Activated naive CD8-positive, alpha-beta T cell treated with anti-CD3 and anti-CD28 coated beads, Interleukin-2, amount 50 U/mL, for 16 hours (primary cell): ENCODE results near the gene MRPL9.
A peak's percentile ranks its signal among the peaks of the same experiment; 100 is the strongest.

ENCODE experiments used
- DNase-seq: peaks from one replicate; pipeline ENCODE4 v3.0.0-alpha.2; 2020; ENCODE audit warnings: low read depth, low spot score

The MRPL9 gene

DNA sequence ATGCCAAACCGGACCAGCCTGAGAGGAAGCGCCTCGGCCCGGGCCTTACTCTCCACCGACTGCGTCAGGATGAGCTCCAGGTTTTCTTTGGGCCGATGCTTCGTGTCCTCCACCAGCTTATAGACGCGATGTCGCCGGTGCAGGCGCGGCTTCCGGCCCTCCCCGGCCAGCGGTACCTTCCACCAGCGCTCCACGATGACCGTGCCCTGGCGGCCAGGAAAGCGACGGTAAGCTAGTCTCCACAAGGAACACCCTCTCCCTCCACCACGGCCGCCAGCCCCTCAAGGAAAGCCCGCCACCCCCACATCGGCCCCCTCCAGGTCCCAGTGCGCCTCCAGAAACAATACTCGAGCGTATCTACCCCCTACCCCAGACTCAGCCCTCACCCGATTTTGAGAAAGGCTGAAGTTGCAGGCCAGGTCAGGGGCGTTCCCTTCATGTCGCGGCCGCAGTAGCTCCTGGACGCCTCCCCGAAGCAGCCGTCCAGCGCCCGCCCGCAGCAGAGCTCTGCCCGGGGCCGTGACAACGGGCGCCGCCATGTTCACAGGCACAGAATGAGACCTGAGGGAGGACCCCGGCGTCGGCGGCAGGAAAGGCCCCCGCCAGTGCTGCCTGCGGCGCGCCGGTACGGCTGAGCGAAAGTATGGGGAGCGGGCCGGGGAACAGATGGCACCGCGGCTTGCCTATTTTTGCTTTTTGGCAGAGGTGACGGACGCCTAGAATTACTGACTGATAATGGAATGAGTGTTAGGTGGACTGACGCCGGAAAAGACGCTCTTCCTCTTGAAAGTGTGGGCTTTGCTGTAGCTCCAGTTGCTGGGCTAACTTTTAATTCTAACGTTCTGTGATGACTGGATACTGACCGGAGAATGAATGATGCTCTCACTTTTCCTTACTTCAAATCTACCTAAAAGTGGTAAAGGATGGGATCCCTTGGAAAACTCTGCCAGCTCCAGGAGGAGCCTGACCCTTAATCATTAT is at the start of gene MRPL9:
MRPL9 (minus strand) TSS at position 556 of the 981 bp plus-strand sequence; CDS start at position 539, 17 bp downstream.
- DNase-seq = peak; percentile 64

DNA sequence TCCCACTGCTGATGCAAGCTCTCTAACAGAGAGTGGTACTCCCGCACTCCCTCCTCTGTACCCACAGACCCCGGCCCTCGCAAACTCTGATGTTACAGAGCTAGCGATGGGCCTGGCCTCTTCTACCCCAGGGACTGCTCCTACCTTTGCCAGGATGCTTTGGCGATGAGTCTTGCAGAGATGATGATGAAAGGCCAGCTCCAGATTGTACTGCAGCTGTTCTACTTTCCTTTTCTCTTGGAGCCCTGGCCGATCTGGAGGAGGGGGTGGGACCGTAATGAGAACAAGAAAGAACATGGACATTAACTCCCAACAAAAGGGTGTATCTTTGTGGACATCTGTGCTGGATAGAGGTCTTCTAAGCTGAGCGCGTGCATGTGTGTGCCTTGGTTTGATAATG is 47.9 kb upstream of the MRPL9 start:
- DNase-seq = no peak

DNA sequence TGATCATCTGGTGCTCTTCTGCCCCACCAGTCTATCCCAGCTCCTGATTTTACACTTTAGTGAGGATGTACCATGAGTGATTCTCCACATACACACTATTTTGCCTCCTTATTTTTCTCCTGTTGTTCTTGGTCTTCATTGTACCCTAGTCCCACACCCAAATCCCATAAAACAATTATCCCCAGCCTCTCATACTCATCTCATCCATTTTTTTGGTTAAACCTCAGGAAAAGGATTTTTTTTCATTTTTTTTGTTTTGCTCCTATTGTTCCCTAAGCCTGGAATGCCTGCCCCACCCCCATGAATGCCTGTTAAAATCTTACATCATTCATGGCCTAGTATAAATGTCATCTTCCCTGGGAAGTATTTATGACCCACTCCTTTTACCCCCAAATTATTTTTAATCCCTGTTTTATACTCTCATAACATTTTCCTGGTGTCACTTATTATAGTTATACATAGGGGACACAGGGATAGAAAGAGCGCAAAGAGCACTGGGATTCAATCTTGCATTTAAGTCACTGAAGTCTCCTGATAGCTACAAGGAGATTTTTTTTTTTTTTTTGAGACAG is 46.8 kb upstream of the MRPL9 start:
- DNase-seq = no peak

DNA sequence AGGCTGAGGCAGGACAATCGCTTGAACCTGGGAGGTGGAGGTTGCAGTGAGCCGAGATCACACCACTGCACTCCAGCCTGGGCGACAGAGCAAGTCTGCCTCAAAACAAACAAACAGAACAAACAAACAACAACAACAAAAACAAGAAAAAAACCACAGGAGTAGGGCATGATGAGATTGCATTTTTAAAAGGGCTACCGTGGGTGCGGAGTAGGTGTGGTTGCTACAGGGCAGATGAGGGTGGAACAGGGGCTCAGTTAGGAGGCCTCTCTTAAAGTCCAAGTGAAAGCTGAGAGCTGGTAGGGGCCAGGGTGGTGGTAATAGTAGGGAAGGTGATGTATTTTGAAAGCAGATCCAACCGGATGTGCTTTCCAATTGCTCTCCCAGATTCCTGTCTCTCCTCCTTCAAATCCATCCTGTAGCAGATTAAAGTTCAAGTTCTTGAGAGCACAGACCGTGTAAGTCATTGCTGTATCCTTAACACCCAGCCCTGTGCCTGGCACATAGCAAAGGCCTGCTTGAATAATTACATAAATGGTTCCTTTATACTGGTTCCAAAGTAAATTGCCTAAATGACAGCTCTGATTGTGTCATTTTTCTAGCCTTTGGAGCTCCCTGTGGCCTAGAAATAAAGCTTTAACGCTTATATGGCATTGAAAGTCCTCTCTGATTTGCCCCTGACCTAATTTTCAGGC is 46.1 kb upstream of the MRPL9 start:
- DNase-seq = no peak

DNA sequence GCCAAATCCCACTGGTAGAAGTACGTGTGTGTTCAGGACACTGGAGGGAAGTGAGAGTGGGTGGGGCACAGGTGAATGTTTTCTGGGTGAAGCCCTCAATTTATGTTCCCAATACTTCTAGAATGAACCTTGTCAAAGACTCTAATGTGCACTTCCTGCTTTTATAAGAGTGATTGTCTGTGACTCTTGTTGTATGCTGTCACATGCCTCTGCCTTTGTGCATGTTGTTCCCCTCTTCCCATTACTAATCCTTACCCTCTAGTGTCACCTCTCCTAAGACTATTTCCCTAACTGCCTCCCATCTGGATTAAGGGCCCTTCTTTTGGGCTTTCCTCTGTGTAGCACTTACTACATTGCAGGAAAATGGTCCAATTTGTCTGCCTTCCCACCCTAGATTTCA is 44.5 kb upstream of the MRPL9 start:
- DNase-seq = no peak

DNA sequence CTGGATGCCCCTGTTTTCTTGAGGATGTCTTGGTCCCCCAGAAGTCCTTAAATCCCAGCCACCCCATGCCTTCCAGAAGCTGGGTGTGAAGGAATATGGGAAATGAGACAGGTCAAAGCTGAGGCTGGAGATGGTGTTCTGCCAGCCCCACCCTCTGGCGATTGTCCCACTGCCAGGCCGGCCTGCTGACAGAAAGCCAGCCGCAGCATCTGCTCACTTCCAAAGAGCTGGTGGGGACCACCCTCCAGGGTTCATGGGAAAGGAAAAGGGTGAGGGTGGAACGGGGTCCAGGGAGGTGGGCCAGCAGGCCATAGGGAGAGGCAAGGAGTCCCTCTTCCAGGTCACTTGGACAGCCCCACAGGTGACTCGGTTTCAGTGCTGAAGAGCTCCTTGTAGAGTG is 43.8 kb upstream of the MRPL9 start:
- DNase-seq = no peak

DNA sequence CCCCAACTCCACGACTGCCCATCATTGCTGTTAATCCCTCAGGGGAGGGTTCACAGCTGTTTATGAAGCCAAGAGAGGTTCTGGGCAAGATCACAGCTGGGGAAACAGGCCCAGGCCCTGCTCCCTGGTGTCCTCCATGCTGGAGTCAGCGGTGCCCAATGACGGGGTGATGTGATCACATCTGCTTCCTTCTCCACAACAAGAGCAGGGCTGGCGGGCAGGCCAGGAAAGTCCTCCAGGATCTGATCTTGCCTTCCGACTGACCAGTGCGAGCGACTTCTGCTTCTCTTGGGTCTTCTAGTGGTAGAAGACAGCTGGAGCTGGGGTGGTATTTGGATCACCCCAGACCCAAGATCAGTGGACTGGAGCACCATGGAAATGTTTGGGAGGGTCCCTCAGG is 42.9 kb upstream of the MRPL9 start:
- DNase-seq = no peak

DNA sequence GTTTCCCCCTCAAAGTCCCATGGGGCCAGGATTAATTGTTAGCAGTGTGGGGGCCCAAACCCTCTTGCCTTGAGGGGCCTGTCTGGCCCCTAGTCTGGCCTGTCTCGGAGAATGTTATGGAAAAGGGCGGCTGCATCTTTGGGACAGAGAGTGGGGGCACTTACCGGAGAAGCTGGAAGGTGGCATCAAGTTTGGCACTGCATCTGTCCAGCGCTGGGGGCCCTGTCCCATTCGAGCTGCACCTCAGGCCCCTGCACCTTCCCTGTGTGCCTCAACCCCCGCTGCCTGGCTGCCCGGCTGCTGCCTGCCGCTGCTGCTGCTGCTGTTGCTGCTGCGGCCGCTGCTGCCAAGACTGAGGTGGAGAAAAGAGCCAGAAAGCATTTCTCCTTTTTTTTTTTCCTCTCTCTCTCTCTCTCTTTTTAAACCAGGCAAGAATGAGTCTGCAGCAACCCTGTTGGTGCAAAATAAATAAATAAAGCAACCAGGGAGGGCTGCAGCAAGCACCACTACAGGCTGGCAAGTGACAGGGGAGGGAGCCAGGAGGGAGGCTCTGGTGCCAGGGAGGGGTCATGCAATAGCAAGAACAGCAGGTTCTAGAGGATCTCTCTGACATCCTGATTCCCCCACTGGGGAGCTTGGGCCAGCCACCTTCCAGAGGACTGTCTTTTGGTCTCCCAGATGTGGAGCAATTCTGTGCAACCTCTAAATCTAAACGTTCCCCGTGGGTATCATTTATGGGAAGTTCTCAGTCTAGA is 41.9 kb upstream of the MRPL9 start, which contains the start of gene LINGO4:
LINGO4 (minus strand) TSS at position 354 of the 755 bp plus-strand sequence. CDS start 2,715 bp downstream, outside the sequence.
- no peak for DNase-seq

DNA sequence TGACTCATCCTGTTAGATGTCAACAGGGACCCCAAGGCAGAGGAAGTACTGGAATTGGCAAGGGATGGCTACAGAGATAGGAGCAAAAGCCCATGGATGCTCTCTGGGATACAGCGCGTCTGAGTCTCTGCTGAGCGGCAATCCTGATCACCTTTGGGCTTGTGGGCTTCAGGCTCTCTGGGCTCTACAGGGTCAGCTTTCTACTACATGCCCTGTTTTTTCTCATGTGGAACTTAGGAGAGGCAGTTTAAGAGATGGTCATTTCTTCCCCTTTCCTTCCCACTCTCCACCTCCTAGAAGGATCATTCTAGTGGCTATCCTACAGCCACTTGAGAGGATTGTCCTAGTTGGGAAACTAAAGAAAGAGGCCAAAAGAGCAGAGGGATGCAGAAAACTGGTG is 40.6 kb upstream of the MRPL9 start:
- no peak for DNase-seq

DNA sequence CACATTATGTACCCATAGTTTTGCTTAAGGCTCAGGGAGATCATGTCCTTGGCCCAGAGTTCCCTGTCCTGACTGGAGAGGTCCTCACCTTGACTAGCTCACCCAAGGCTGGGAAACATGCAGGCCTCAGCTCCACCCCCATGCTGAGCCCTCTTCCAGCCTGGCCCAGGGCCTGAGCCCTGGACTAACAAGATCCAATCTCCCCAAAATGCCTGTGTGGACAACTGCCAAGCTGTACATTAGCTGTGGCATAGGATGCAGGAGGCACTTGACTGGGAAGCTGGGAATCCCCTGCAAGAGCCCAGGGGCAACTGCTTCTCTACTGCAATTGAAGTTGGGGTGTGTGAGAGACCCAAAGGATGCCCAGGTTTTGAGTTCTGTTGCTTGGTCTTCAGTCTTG is 39.9 kb upstream of the MRPL9 start:
- no peak for DNase-seq

DNA sequence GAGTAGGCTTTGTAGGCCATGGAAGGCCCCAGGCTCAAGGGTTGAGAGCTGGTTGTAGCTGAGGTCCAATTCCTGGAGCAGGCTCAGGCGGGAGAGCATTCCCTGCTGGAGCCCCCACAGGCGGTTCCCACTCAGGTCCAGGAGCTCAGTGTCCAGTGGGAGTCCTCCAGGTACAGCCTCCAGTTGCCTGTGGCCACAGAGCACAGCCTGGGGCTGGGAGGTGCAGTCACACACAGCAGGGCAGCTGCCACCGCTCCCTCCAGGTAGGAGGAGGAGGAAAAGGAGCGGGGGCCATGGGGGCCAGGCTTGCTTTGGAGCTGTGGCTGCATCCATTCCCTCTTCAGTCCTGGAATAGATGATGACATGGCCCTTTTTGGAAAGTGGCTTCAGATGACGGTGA is 39.1 kb upstream of the MRPL9 start:
- DNase-seq = no peak

DNA sequence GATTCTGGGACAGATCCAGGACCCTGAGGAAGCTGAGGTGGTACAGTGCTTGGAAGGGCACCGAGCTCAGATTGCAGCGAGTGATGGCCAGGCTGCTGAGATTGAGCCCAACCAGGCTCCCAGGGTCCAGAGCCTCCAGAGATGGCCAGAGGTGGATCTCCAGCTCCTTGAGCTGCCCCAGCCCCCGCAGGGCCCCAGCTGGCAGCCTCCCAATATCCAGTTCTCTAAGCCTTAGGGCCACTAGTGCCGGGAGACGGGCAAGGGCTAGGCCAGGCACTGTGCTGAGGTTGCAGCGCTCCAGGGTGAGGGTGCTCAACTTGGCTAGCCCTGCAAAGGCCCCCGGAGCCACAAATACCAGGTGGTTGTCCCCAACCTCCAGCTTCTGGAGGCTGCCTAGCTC is 38.5 kb upstream of the MRPL9 start:
- no peak for DNase-seq

DNA sequence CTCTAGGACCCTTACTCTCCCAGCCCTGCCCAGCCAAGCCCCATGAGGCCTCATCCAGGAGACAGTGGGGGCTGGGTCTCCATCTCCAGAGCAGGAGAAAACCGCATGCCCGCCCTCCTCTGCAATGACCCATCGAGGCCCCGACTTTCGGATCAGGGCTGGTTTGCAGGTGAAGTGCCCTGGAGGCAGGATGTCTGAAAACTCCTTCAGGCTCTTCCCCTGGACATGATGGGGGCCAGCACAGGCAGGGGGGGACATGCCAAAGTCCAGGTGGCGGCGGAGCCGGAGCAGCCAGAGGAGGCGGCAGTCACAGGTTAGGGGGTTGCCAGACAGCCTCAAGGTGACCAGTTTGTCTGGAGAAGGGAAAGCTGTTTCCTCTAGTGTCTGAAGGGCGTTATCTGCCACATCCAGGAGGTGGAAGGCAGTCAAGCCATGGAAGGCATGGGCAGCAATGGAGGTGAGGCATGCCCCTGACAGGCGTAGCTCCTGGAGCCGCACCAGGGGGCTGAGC is 38.1 kb upstream of the MRPL9 start:
- DNase-seq = no peak

DNA sequence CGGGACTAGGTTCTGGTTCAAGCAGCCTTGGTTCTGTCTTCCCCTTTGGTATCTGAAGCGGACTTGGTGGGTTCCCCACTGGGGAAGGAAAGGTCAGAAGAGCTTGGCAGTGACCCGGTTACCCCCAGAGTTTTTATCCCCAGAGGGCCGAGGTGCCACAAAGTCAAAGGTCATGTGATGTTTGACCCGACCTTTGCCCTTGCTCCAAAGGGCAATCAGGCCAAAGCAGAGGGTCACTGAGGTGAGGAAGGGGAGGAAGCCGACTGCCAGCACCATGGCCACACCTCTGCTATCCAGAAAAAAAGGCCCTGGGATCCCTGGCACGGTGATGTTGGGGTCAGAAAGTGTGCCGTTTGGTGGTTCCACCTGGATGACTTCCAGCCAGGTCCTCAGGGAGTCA is 37.5 kb upstream of the MRPL9 start:
- DNase-seq = no peak

DNA sequence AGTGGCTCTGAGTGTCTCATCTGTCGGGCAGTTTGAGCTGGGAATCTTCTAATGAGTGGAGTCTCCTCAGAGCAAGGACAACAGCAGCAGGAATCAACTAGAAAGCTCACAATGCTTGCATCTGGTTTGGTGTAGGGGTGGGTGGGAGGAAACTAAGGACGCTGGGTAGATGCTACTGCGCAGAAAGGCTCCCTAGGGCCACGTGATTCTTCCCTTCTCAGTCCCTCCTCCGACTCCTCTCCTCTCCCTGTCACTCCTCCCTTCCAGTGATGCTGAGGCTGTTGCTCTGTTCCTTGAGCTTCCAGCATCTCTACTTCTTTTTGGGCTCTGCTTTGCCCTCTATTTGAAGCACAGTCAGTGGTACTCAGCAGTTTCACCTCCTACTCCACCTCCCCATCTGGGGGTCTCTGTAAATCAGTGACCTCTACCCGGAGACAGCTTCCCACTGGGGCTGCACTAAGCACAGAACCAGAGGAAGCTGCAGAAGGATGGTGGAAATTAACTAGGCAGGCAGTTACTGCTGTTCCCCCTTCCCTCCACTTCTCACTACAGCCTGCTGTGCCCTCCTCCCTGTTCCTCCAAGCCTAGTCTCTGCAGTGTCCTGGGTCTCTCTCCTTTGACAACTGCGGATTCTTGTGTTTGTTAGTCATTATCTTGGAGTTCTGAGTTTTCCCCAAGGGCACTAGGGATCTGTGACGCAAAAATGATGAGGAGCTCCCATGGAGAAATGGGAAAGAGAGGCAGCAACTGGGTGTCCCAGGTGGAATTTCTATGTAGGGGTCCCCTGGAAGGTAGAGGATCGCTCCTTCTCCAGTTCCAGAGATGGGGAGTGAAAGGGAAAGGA is 36.1 kb upstream of the MRPL9 start:
- no peak for DNase-seq

DNA sequence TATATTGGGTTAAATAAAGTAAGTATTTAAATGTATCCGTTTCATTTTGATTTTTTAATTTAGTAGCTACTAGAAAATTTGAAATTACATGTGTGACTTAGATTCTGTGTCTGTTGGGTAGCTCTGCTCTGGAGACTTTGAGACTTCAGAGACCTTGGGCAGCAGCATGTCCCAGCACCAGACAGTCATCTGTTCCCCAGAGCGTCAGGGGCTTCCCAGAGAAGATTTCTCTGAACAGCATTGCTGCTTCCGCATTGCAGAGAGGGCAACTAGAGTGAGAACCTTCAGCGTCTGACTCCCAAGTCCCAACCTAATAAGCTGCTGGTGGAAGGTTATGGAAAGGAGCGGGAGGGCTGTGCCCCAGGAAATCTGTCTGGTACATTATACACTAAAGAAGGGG is 35.3 kb upstream of the MRPL9 start:
- no peak for DNase-seq

DNA sequence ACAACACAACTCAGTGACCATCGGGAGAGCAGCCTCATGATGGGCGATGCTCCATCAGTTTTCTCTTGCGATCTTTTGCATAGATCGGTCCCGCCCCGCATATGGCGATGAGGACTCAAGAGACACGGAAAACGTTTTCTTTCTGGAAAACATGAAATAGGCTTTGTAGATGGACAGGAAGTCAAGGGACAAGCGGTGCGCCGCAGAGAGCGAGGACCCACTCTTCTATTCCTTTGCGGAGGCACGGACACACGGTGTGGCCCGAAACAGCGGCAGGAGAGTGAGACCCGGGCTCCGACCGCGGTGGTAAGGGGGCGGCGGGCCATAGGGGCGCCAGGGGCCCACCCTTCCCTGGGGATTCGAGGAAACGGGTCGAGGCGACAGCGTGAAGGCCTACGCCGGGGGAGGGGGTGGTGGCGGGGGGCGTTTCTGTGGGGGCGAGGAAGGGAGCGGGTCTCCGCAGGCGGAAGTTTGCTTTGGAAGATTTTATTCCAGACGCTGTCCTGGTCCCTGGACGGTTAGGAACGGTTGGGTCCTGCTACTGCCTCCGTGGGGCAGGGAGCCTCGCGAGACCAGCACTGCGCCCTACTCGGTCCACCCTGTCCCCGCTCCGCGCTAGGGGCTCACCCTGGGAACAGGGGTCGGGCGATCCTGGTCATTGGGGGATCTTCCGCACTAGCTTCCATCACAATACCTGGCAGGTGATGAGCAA is 27.8 kb upstream of the MRPL9 start:
- DNase-seq = no peak

DNA sequence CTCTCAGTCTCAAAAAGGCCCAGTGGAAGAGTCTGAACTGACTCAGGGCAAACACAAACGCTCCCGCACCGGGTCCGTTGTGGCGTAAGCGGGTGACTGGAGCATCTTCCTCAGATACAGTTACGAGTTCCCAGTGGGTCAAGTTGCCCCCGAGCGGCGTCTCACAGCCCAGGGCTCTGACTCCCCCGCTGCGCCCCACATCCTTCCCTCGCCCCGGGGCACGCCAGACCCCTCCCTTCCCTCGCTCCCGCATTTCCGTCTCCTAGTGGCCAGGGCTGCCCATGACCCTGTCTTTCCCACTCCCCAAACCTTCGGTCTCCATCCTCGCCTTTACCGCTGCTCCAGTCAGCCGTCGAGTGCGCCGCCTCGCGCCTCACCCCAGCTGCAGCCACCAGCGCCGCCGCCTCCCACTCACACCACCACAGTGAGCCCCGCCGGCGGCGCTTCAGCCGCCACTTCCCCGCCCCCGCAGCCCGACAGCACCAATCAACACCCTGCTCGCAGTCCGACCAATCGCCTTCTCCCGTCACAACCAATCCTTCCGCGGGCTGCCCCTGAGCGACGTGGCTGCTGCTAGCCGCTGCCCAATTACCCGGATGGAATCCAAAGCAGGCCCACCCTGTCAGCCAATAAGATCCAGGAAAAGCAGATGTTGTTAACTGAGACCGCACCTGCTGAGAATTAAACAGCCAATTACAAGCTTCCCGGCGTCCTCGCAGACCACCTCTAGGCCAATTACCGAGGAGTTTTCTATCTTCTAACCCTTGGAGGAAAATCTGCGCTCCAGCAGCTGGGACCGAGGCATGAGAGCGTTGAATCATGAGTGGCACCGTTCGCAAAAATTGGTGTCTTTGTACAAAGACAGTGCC is 27.0 kb upstream of the MRPL9 start, which contains the start of gene TDRKH:
TDRKH (minus strand) TSS at position 430 of the 869 bp plus-strand sequence. CDS start 7,478 bp downstream, outside the sequence.
- peak; percentile 97 for DNase-seq

DNA sequence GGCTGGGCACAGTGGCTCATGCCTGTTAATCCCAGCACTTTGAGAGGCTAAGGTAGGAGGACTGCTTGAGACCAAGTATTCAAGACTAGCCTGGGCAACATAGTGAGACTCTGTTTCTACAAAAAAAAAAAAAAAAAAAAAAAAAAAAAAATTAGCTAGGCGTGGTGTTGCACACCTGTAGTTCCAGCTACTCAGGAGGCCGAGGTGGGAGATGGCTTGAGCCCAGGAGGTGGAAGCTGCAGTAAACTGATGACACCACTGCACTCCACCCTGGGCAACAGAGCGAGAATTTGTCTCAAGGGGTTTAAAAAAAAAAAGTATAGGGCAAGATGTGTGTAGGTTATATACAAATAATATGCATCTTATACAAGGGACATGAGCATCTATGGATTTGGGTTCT is 24.4 kb upstream of the MRPL9 start:
- DNase-seq = no peak
